IMR-90 (cell line): ENCODE data around the gene MTIF2. TPM values are rescaled to one million over a fixed set of nuclear protein-coding genes. Genes with fewer than 3 reads are reported as not detected.

Source experiments
- ATAC-seq: fragments of 200-7000 bp; cut with Tn5 transposase; 2 replicates; pipeline ENCODE4 v1.9.1; 2020; ENCODE audit warnings: low read depth, mild to moderate bottlenecking, moderate library complexity
- BruUV-seq: library from RNA; stranded (reverse); fragments of 400-500 nt; replicated peaks from 2 replicates; lab custom pipeline; 2021; lab: Mats Ljungman, UMichigan
- CTCF ChIA-PET: fragments of 300-600 bp; formaldehyde crosslinking; extraction: SDS; loops from one replicate; lab custom pipeline; 2021; ENCODE audit warnings: antibody characterized with exemption; lab: Yijun Ruan, JAX
- POLR2A ChIA-PET: fragments of 300-600 bp; sonication (Branson Sonifier 250); formaldehyde crosslinking; loops from one replicate; lab custom pipeline; 2022; ENCODE audit warnings: antibody characterized with exemption; ENCODE audit not compliant: unreplicated experiment; lab: Charles Lee
- DNase-seq: peaks from one replicate; pipeline ENCODE4 v3.0.0; 2013
- H2AFZ ChIP-seq: replicated peaks from 2 replicates; pipeline ENCODE3; 2013; ENCODE audit warnings: low read length, mild to moderate bottlenecking; ENCODE audit not compliant: poor library complexity
- H2AK5ac ChIP-seq: 2 replicates; pipeline ENCODE4 v1.6.1; 2013; ENCODE audit warnings: low read depth, low read length, inconsistent platforms
- H2AK9ac ChIP-seq: replicated peaks from 2 replicates; pipeline ENCODE3; 2013; ENCODE audit warnings: mild to moderate bottlenecking, low read depth, low read length, moderate library complexity; ENCODE audit not compliant: poor library complexity
- H2BK120ac ChIP-seq: 2 replicates; pipeline ENCODE4 v1.6.1; 2013; ENCODE audit warnings: low read depth, low read length, inconsistent platforms
- H2BK15ac ChIP-seq: 3 replicates; pipeline ENCODE4 v1.6.1; 2013; ENCODE audit warnings: low read depth, low read length, inconsistent platforms
- H2BK20ac ChIP-seq: 2 replicates; pipeline ENCODE4 v1.6.1; 2013; ENCODE audit warnings: low read depth, mild to moderate bottlenecking, inconsistent platforms, low read length, moderate library complexity
- H2BK5ac ChIP-seq: 2 replicates; pipeline ENCODE4 v1.6.1; 2013; ENCODE audit warnings: mild to moderate bottlenecking, low read depth, low read length, inconsistent platforms; ENCODE audit not compliant: poor library complexity, severe bottlenecking
- H3K14ac ChIP-seq: replicated peaks from 2 replicates; pipeline ENCODE4 v1.6.1; 2013; ENCODE audit warnings: low read depth, low read length, inconsistent platforms
- H3K18ac ChIP-seq: 2 replicates; pipeline ENCODE4 v1.6.1; 2013; ENCODE audit warnings: low read depth, low read length, control low read depth
- H3K23ac ChIP-seq: 2 replicates; pipeline ENCODE4 v1.6.1; 2013; ENCODE audit warnings: low read depth, low read length, inconsistent platforms
- H3K27ac ChIP-seq: 2 replicates; pipeline ENCODE4 v1.5.1; 2013; ENCODE audit warnings: mild to moderate bottlenecking, control low read depth, low read length; ENCODE audit not compliant: insufficient read depth
- H3K27me3 ChIP-seq: 2 replicates; pipeline ENCODE4 v1.6.1; 2013; ENCODE audit warnings: low read length; ENCODE audit not compliant: control insufficient read depth, insufficient read depth
- H3K36me3 ChIP-seq: 2 replicates; pipeline ENCODE4 v1.6.1; 2013; ENCODE audit warnings: low read length, mixed read lengths; ENCODE audit not compliant: control insufficient read depth, insufficient read depth
- H3K4ac ChIP-seq: 2 replicates; pipeline ENCODE4 v1.6.1; 2013; ENCODE audit warnings: low read depth, low read length, inconsistent platforms
- H3K4me1 ChIP-seq: 2 replicates; pipeline ENCODE4 v1.6.1; 2013; ENCODE audit warnings: low read length, mixed read lengths; ENCODE audit not compliant: control insufficient read depth, insufficient read depth
- H3K4me2 ChIP-seq: 2 replicates; pipeline ENCODE4 v1.6.1; 2013; ENCODE audit warnings: low read depth, mild to moderate bottlenecking, control low read depth, low read length, moderate library complexity
- H3K4me3 ChIP-seq: 2 replicates; pipeline ENCODE4 v1.5.1; 2013; ENCODE audit warnings: low read depth, mild to moderate bottlenecking, control low read depth, low read length, moderate library complexity; ENCODE audit not compliant: insufficient read depth
- H3K56ac ChIP-seq: 2 replicates; pipeline ENCODE4 v1.6.1; 2013; ENCODE audit warnings: low read length, inconsistent platforms; ENCODE audit not compliant: insufficient read depth; ENCODE audit errors: extremely low read depth
- H3K79me1 ChIP-seq, 2 experiments: 2 replicates each; pipeline ENCODE4 v1.6.1; 2013; ENCODE audit warnings: low read length in 2 of 2, inconsistent platforms in 1 of 2, low read depth in 1 of 2
- H3K9ac ChIP-seq: 2 replicates; pipeline ENCODE4 v1.6.1; 2013; ENCODE audit warnings: low read depth, low read length, control low read depth
- H3K9me1 ChIP-seq: 2 replicates; pipeline ENCODE4 v1.6.1; 2013; ENCODE audit warnings: low read length, inconsistent platforms; ENCODE audit not compliant: insufficient read depth
- H3K9me3 ChIP-seq: 2 replicates; pipeline ENCODE4 v1.6.1; 2013; ENCODE audit warnings: low read length; ENCODE audit not compliant: control insufficient read depth, insufficient read depth
- H4K20me1 ChIP-seq: 2 replicates; pipeline ENCODE4 v1.6.1; 2013; ENCODE audit warnings: low read length, inconsistent platforms; ENCODE audit not compliant: insufficient read depth
- H4K5ac ChIP-seq: 2 replicates; pipeline ENCODE4 v1.6.1; 2013; ENCODE audit warnings: mild to moderate bottlenecking, low read depth, low read length, control low read depth
- H4K8ac ChIP-seq, 2 experiments: 2 replicates each; pipeline ENCODE4 v1.6.1; 2013; ENCODE audit warnings: low read depth in 2 of 2, low read length in 2 of 2, control low read depth in 1 of 2, inconsistent platforms in 1 of 2
- H4K91ac ChIP-seq: 2 replicates; pipeline ENCODE4 v1.6.1; 2013; ENCODE audit warnings: low read depth, low read length, inconsistent platforms; ENCODE audit not compliant: insufficient read depth
- CEBPB ChIP-seq: IDR thresholded peaks from 2 replicates; pipeline ENCODE4 v1.6.1; 2012; ENCODE audit warnings: low read depth, low read length, improper control_type of control experiment
- CHD1 ChIP-seq: IDR thresholded peaks from 2 replicates; pipeline ENCODE4 v1.6.1; 2012; ENCODE audit warnings: low read depth, low read length, improper control_type of control experiment
- FOS ChIP-seq: fragments of 150-350 bp; IDR thresholded peaks from 2 replicates; pipeline ENCODE4 v1.6.1; 2016; ENCODE audit warnings: low read depth, low read length
- MAZ ChIP-seq: IDR thresholded peaks from 2 replicates; pipeline ENCODE4 v1.6.1; 2012; ENCODE audit warnings: low read depth, mild to moderate bottlenecking, low read length, improper control_type of control experiment, moderate library complexity, borderline replicate concordance
- MXI1 ChIP-seq: IDR thresholded peaks from 2 replicates; pipeline ENCODE4 v1.6.1; 2012; ENCODE audit warnings: low read depth, mild to moderate bottlenecking, low read length, moderate library complexity, borderline replicate concordance
- NFE2L2 ChIP-seq: fragments of 150-350 bp; IDR thresholded peaks from 2 replicates; pipeline ENCODE4 v1.6.1; 2016; ENCODE audit warnings: low read depth, mild to moderate bottlenecking, low read length
- RCOR1 ChIP-seq: IDR thresholded peaks from 2 replicates; pipeline ENCODE4 v1.6.1; 2012; ENCODE audit warnings: mild to moderate bottlenecking, low read length, improper control_type of control experiment; ENCODE audit not compliant: insufficient replicate concordance
- RFX5 ChIP-seq: IDR thresholded peaks from 2 replicates; pipeline ENCODE4 v1.8.0; 2012; ENCODE audit warnings: low read depth, mild to moderate bottlenecking, low read length, moderate library complexity
- SMC3 ChIP-seq: fragments of 150-350 bp; IDR thresholded peaks from 2 replicates; pipeline ENCODE4 v1.6.1; 2016; ENCODE audit warnings: low read depth, mild to moderate bottlenecking, antibody characterized with exemption, low read length, moderate library complexity
- USF2 ChIP-seq: fragments of 150-350 bp; IDR thresholded peaks from 2 replicates; pipeline ENCODE4 v1.6.1; 2017; ENCODE audit warnings: mild to moderate bottlenecking, antibody characterized with exemption, low read length, low read depth
- WGBS, 2 experiments: methylation state at CpG; one replicate each; pipeline versions ENCODE4 v1.1.5 to v1.1.7; 2013; ENCODE audit warnings: missing lambda C conversion rate in 2 of 2; ENCODE audit not compliant: insufficient read length in 1 of 2; ENCODE audit errors: extremely low coverage in 2 of 2; 5-methylcytosine and 5-hydroxymethylcytosine counted together
- dilution Hi-C: fragments of 300-500 bp; cut with HindIII; formaldehyde crosslinking; loops from one replicate; pipeline ENCODE4 v1.14.3; 2018; ENCODE audit warnings: low sequenced_read_pairs; ENCODE audit not compliant: unreplicated experiment
- in situ Hi-C: fragments of 300-500 bp; cut with MboI; formaldehyde crosslinking; loops from 3 replicates; pipeline ENCODE4 v1.14.3; 2019; ENCODE audit warnings: low sequenced_read_pairs, inconsistent platforms, mixed read lengths
- intact Hi-C: fragments of 100-400 bp; cut with micrococcal nuclease; formaldehyde crosslinking; loops from 2 replicates; pipeline ENCODE4 v1.10.0; 2022
- polyA plus RNA-seq, 3 experiments: library from polyadenylated mRNA; depleted of rRNA; stranded (reverse); fragments of >200 nt; gene quantifications; 2 replicates each; pipeline ENCODE4 v1.2.3, GENCODE V29; 2012; ENCODE audit warnings: low replicate concordance in 1 of 3
- total RNA-seq: library from RNA; depleted of rRNA; stranded (reverse); fragments of >200 nt; gene quantifications from 2 replicates; pipeline ENCODE4 v1.2.3, GENCODE V29; 2012

Gene MTIF2
- total and polyA plus RNA-seq, 2 of the 4 experiments (the other 2 are of a cell fraction) = 10.8 to 22.6 TPM

GRCh38 chr2:55232863-55233657 is 36.0 kb downstream of the MTIF2 start (continued):
- TF ChIP-seq MAZ (no peak), CHD1 (0 out of 2 replicates have a peak, but pooled peaks have one; percentile 40)

- Histone ChIP-seq H2AK9ac (peak within 1 kb of the TSS; percentile 99), H4K5ac (peak within 1 kb of the TSS; percentile 96), H2AFZ (peak within 1 kb of the TSS; percentile 88), H2BK20ac (peak within 1 kb of the TSS; percentile 93), H3K18ac (peak within 1 kb of the TSS; percentile 98), H3K4ac (peak within 1 kb of the TSS; percentile 99), H4K8ac (peak within 1 kb of the TSS; percentile 96 to 100), H4K91ac (peak within 1 kb of the TSS; percentile 100), H3K27me3 (no peaks in the 10 kb centered on the region), H3K9ac (peak within 1 kb of the TSS; percentile 98), H3K14ac (peak within 1 kb of the TSS; percentile 100), H3K9me3 (no peaks in the 10 kb centered on the region), H3K79me1 (peaks cover 27 to 78% of the 10 kb centered on the region in 2 experiments), H2AK5ac (peak within 1 kb of the TSS; percentile 93), H3K9me1 (no peaks in the 10 kb centered on the region; the same call in 1 of the 2 replicates), H3K4me2 (peak within 1 kb of the TSS; percentile 81), H3K23ac (peak within 1 kb of the TSS; percentile 100), H2BK15ac (peak within 1 kb of the TSS; percentile 97), H2BK120ac (peak within 1 kb of the TSS; percentile 99), H4K20me1 (peaks cover 26% of the 10 kb centered on the region; the same call in 1 of the 2 replicates), H3K27ac (peak within 1 kb of the TSS; percentile 94), H2BK5ac (peak within 1 kb of the TSS; percentile 98), H3K4me3 (peak within 1 kb of the TSS; percentile 75), H3K4me1 (peaks cover 3% of the 10 kb centered on the region; the same call in 1 of the 2 replicates), H3K36me3 (peaks cover 23% of the 10 kb centered on the region), H3K56ac (peak within 1 kb of the TSS; percentile 100)
- no TSS peak for BruUV-seq
- in situ Hi-C loops = no loop called here
- ChIA-PET POLR2A (interaction anchor here (0.6 kb wide), 2 partner anchors 8 to 12 kb away, joined by 4 read pairs; no protein-coding TSS in a partner anchor), CTCF (no interaction called here)
- dilution Hi-C loops = no loop called here
- ATAC-seq = peak; percentile 93
- DNase-seq = peak; percentile 97
- intact Hi-C loops = loop anchor here (2.0 to 5.0 kb wide), 2 partner anchors 130 to 183 kb away; no protein-coding TSS in a partner anchor
- WGBS, 2 experiments = 0% methylated on average over 23 of the region's 37 CpGs; no CpG with 5 or more reads in 1 of the 2 experiments
- TF ChIP-seq CHD1 (peak; percentile 90), MAZ (no peak; the same call in none of the 2 replicates), USF2 (peak; percentile 47; the same call in 1 of the 2 replicates), RCOR1 (no peak), FOS (no peak), RFX5 (no peak), NFE2L2 (no peak), MXI1 (peak; percentile 88), CEBPB (no peak), SMC3 (no peak)
Measured at GRCh38 chr2:55232084-55232862, 36.8 kb downstream of the MTIF2 start, which contains the start of the genes CLHC1 and RPS27A. Gene CLHC1, minus strand, starts transcription at chr2:55232293. Its CDS starts 9,882 bp downstream, at chr2:55222411. Gene RPS27A, plus strand, starts transcription at chr2:55232688. Its CDS starts 137 bp downstream, at chr2:55232825.
